NCI-H1048 (cell line): ENCODE results near the gene CYP2C19.
"Not testable (repeated sequence)": the region's sequence is repeated elsewhere in the genome, so short reads cannot be mapped to it uniquely, and the experiment has no call there.

Experiments
- DNase-seq: peaks from one replicate; lab custom pipeline; 2025; lab: John Stamatoyannopoulos, UW

Gene CYP2C19

DNA sequence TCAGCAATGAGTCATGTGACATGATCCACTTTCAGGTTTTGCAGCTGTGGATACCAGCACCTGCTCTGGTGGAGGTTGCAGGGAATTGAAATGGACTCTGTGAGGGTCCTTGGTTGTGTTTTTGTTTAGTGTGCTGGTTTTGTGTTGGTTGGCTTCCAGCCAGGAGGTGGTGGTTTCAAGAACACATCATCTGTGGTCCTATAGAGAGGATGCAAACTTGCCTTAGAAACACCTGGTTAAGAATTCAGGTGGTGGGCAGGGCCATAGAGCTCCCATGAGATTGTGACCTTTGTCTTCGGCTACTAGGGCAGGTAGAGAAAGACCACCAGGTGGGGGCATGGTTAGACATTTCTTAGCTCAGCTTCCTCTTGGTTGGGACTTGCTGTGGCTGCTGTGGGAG, 116.7 kb downstream of the CYP2C19 start:
- DNase-seq, result no peak

DNA sequence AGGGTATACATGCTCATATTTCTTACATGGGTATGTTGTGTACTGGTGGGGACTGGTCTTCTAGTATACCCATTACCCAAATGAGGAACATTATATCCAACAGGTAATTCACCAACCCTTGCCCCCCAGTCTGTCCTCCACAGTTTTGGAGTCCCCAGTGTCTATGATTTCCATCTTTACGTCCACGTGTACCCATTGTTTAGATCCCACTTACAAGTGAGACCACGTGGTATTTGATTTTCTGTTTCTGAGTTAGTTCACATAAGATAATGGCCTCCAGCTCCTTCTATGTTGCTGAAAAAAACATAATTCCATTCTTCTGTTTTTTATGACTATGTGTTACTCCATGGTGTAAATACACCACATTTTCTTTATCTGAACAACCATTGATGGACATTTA, 126.6 kb downstream of the CYP2C19 start:
- no peak for DNase-seq

DNA sequence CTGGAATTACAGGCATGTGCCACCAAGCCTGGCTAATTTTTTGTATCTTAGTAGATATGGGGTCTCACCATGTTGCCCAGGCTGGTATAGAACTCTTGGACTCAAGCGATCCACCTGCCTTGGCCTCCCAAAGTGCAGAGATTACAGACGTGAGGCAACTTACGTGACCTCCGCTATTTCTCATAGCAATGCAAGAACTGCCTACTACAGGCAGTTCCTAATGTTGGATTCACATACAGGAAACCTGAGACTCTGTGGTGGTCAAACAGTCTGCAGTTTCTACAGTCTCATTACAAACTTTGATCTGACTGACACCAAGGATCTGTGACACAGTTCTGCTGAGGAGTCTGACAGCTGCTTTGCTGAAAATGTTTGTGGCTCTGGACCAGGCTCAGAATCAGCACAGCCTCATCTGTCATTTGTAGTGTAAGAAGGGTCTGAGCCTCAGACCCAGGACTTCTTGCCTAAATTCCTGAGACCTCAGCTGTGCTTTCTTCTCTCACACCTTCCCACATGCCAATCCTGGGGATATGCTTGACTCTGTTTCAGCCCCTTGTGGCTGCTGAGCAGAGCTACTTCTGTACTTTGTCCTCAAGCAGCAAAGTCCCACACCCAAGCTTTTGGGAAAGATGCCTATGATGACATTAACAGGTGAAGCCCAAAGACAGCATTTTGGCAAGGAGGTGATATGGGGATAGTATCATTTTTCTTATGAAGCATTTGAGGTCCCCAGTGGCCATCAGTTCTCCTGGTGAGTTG, 128.0 kb downstream of the CYP2C19 start:
- DNase-seq, result no peak

DNA sequence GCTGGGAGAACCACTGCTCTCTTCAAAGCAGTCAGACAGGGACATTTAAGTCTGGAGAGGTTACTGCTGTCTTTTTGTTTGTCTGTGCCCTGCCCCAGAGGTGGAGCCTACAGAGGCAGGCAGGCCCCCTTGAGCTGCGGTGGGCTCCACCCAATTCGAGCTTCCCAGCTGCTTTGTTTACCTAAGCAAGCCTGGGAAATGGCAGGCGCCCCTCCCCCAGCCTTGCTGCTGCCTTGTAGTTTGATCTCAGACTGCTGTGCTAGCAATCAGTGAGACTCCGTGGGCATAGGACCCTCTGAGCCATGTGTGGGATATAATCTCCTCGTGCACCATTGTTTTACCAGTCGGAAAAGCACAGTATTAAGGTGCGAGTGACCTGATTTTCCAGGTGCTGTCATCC, 135.9 kb downstream of the CYP2C19 start:
- not testable (repeated sequence) for DNase-seq

DNA sequence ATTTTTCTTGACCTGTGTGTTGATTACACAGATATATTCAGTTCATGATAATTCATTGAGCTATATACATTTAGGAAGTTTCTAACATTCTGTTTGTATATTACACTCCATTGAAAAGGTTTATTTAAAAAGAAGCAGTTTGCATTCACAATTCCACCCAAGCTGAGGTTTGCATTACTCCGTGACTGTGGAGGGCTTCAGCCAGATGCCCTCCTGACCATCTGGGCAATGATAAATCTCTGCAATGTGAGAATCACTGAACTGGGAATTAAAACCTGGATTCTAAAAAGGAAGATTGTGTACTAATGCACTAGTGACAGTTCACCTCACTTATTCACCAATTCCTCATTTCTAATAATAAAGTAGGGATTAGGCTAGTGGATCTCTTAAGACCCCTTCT, 139.6 kb downstream of the CYP2C19 start:
- DNase-seq, result no peak

DNA sequence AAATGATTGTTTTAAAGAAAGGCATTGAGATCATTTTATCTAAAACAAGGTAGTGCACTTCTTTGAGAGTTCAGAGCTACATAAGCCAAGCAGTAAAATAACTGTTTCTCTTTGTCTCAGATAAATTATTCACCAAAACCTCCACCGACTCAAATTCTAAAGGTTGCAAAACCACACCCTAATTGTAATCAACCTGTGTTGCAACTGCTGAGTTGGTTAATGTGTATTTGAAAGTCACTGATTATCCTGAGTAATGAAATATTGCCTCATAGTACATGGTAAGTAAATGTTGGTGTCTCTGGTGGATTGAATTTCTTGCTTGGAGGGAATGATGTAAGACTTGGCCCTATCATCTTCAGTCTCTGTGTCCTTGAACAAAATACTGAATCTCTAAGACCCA, 140.1 kb downstream of the CYP2C19 start:
- no peak for DNase-seq
